ENCODE measurements around the gene MYO9A. TPM values are rescaled to one million over a fixed set of nuclear protein-coding genes. Genes with fewer than 3 reads are reported as not detected.

Gene MYO9A, protein sequence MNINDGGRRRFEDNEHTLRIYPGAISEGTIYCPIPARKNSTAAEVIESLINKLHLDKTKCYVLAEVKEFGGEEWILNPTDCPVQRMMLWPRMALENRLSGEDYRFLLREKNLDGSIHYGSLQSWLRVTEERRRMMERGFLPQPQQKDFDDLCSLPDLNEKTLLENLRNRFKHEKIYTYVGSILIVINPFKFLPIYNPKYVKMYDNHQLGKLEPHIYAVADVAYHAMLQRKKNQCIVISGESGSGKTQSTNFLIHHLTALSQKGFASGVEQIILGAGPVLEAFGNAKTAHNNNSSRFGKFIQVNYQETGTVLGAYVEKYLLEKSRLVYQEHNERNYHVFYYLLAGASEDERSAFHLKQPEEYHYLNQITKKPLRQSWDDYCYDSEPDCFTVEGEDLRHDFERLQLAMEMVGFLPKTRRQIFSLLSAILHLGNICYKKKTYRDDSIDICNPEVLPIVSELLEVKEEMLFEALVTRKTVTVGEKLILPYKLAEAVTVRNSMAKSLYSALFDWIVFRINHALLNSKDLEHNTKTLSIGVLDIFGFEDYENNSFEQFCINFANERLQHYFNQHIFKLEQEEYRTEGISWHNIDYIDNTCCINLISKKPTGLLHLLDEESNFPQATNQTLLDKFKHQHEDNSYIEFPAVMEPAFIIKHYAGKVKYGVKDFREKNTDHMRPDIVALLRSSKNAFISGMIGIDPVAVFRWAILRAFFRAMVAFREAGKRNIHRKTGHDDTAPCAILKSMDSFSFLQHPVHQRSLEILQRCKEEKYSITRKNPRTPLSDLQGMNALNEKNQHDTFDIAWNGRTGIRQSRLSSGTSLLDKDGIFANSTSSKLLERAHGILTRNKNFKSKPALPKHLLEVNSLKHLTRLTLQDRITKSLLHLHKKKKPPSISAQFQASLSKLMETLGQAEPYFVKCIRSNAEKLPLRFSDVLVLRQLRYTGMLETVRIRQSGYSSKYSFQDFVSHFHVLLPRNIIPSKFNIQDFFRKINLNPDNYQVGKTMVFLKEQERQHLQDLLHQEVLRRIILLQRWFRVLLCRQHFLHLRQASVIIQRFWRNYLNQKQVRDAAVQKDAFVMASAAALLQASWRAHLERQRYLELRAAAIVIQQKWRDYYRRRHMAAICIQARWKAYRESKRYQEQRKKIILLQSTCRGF (N-terminal part only)
- 10 to 100 TPM; 22.3 to 42.1 (median 31.6) TPM for total RNA-seq

GRCh38 chr15:72118017-72118978 lies at the start of gene MYO9A, which contains the start of gene SENP8:
MYO9A (minus strand) TSS chr15:72118150; CDS start chr15:72046563, 71,587 bp downstream.
SENP8 (plus strand) TSS chr15:72118403; CDS start chr15:72139624, 21,221 bp downstream.
- WGBS, 10 experiments: 0 to 8% (median 0%) methylated on average over 1 to 7 of the region's 69 CpGs
- peaks cover 8 to 12% of the 10 kb centered on the region in 2 donors for H3K4me1 ChIP-seq (replicated peaks in 1 of 2)
- H3K4me3 ChIP-seq: peak within 1 kb of the TSS; percentile 51 to 94 (median 85)
- ATAC-seq (replicated peaks in 6 of 8): peak; percentile 54 to 80 (median 71)
- in situ Hi-C loops (cut with MboI; ENCODE audit: low pct_unique_long_range_greater_than_20kb in 2 of 9, low sequenced_read_pairs in 9 of 9, unreplicated experiment in 9 of 9): no loop called here
- peak within 1 kb of the TSS; percentile 94 to 98 for H3K27ac ChIP-seq

GRCh38 chr15:72167445-72167844 lies 49.5 kb upstream of the MYO9A start:
- ATAC-seq (replicated peaks in 6 of 8): no peak
- in situ Hi-C loops (cut with MboI; ENCODE audit: low pct_unique_long_range_greater_than_20kb in 2 of 9, low sequenced_read_pairs in 9 of 9, unreplicated experiment in 9 of 9): loop anchor here in 4 of 9 experiments (25.0 kb wide), 5 partner anchors 330 to 705 kb away; partner anchors contain the start of gene NR2E3 (in 1 of the 4)
- Histone ChIP-seq H3K27ac (no peak overlapping the region), H3K4me3 (no peak overlapping the region), H3K4me1 (replicated peaks in 1 of 2) (no peaks in the 10 kb centered on the region)
- WGBS, 10 experiments: 71 to 100% (median 80%) methylated on average over 1 to 5 of the region's 6 CpGs; no CpG with 5 or more reads in 4 of the 10 experiments

DNA sequence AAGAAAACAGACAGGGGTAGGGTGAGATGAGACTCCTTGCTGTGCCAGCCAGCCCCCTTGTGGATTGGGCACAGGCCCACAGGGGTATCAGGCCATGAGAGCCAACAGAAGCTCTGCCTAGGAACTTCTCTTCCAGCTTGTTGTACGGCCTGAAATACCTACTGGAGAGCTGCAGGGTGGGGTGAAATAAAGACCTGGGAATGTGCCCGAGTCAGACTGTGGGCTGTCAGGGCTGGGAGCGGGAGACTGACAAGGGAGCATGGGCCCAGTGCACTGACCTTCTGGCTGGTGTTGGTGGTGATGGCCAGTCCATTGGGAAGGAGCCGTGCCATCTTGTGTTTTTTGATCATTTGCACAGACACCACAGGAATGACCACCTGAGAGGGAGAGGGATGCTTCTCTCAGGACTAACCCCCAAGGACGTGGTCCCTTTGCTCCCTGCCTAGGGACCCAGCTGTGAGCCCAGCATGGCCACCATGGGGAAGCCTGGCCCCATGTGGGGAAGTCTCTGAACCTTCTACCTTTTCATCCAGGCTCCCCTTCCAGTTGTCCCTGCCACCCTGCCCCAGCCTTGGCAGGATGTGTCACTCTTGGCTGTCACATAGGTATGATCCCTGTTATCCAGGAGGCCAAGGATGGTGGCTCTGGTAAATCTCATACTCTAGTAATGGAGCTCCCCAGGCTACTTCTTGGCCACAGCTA lies 48.9 kb upstream of the MYO9A start:
- in situ Hi-C loops (cut with MboI; ENCODE audit: low pct_unique_long_range_greater_than_20kb in 2 of 9, low sequenced_read_pairs in 9 of 9, unreplicated experiment in 9 of 9): loop anchor here in 4 of 9 experiments (25.0 kb wide), 5 partner anchors 330 to 705 kb away; partner anchors contain the start of gene NR2E3 (in 1 of the 4)
- WGBS, 10 experiments: 40 to 93% (median 63%) methylated on average over 1 to 2 of the region's 5 CpGs; no CpG with 5 or more reads in 5 of the 10 experiments
- no peak overlapping the region for H3K27ac ChIP-seq
- ATAC-seq (replicated peaks in 6 of 8): no peak
- no peak overlapping the region for H3K4me3 ChIP-seq
- H3K4me1 ChIP-seq (replicated peaks in 1 of 2): no peaks in the 10 kb centered on the region

GRCh38 chr15:72163719-72164118 lies 45.8 kb upstream of the MYO9A start:
- ATAC-seq (replicated peaks in 6 of 8): peak in 3 of 8 experiments; percentile 19 to 47 (median 29)
- in situ Hi-C loops (cut with MboI; ENCODE audit: low pct_unique_long_range_greater_than_20kb in 2 of 9, low sequenced_read_pairs in 9 of 9, unreplicated experiment in 9 of 9): loop anchor here in 4 of 9 experiments (25.0 kb wide), 5 partner anchors 326 to 701 kb away; partner anchors contain the start of gene NR2E3 (in 1 of the 4)
- WGBS, 10 experiments: 0 to 100% (median 40%) methylated on average over 1 to 3 of the region's 4 CpGs; no CpG with 5 or more reads in 5 of the 10 experiments
- Histone ChIP-seq H3K27ac (no peak overlapping the region), H3K4me1 (replicated peaks in 1 of 2) (no peaks in the 10 kb centered on the region), H3K4me3 (no peak overlapping the region)

- WGBS, 10 experiments: 17 to 100% (median 94%) methylated on average over 1 to 5 of the region's 5 CpGs; no CpG with 5 or more reads in 5 of the 10 experiments
Observed at GRCh38 chr15:72162569-72162968, 44.6 kb upstream of the MYO9A start.

DNA sequence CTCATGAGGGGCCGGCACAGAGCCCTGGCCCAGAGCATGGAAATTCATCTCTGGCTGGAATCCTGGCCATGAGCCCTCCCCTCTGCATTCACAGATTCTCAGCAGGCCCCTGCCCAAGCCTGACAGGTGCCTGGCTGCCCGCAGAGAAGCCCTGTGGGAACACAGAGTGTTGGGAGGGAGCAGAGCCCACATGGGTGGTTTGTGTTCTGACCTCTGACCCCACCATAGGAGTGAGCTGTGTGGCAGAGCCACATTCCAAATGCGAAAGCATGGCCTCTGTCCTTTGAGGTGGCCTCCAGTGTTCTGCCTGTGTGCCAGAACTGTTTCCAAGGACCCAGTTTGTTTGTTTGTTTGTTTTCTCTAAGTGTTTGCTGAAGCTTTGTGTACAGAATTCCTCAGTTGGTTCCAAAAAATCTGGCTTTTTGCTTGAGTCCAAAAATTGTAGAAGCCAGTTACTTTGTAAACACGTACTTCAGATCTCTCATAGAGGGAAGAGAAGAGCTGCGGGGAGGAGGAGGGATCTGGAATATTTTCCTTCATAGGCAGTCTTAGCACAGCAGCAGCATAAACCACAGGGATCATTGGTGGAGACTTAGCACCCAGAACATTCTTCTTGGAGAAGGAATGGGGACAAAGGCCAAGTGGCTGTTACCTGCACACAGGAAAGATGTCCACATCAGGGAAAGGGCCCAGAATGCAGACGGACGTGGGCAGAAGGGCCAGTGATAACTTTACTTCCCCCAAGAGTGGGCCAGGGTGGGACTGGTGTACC lies 43.6 kb upstream of the MYO9A start:
- 20 to 100% (median 84%) methylated on average over 1 to 4 of the region's 7 CpGs for WGBS, 10 experiments
- no peak for ATAC-seq (replicated peaks in 6 of 8)
- Histone ChIP-seq H3K4me1 (replicated peaks in 1 of 2) (no peaks in the 10 kb centered on the region), H3K4me3 (no peak overlapping the region), H3K27ac (no peak overlapping the region)
- in situ Hi-C loops (cut with MboI; ENCODE audit: low pct_unique_long_range_greater_than_20kb in 2 of 9, low sequenced_read_pairs in 9 of 9, unreplicated experiment in 9 of 9): loop anchor here in 4 of 9 experiments (25.0 kb wide), 5 partner anchors 324 to 699 kb away; partner anchors contain the start of gene NR2E3 (in 1 of the 4)

More at GRCh38 chr15:72162569-72162968, 44.6 kb upstream of the MYO9A start:
- in situ Hi-C loops (cut with MboI; ENCODE audit: low pct_unique_long_range_greater_than_20kb in 2 of 9, low sequenced_read_pairs in 9 of 9, unreplicated experiment in 9 of 9): loop anchor here in 4 of 9 experiments (25.0 kb wide), 5 partner anchors 325 to 700 kb away; partner anchors contain the start of gene NR2E3 (in 1 of the 4)
- no peaks in the 10 kb centered on the region for H3K4me1 ChIP-seq (replicated peaks in 1 of 2)
- no peak overlapping the region for H3K27ac ChIP-seq
- ATAC-seq (replicated peaks in 6 of 8): no peak
- no peak overlapping the region for H3K4me3 ChIP-seq

DNA sequence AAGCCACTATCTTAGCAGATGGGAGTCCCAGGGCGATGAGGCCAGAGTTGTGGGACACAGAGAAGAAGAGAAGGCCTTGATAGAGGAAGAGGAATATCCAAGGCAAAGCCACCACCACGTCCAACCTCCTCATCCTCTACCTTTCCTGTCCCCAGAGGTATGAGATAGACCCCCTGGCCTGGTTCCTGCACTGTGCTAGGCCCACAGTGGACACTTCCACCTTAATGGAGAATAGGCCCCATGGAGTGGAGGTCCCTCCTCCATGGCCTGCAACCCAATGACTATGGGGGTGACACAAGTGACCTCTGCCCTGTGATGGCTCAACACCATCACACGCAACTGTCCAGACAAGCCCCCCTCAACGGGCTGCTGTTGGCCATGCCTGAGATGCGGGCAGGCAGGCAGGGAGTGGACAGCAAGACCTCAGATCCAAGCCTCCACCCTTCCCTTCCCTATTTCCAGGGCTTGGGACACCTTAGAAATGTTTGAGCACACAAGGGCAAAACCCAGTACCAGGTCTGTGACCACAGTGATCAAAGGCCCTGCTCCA lies 42.8 kb upstream of the MYO9A start:
- Histone ChIP-seq H3K4me1 (replicated peaks in 1 of 2) (peaks cover 0 to 1% of the 10 kb centered on the region in 2 donors), H3K4me3 (no peak overlapping the region), H3K27ac (no peak overlapping the region)
- ATAC-seq (replicated peaks in 6 of 8): no peak
- in situ Hi-C loops (cut with MboI; ENCODE audit: low pct_unique_long_range_greater_than_20kb in 2 of 9, low sequenced_read_pairs in 9 of 9, unreplicated experiment in 9 of 9): loop anchor here in 4 of 9 experiments (25.0 kb wide), 5 partner anchors 323 to 698 kb away; partner anchors contain the start of gene NR2E3 (in 1 of the 4)
- 60 to 100% (median 79%) methylated on average over 1 to 2 of the region's 5 CpGs; no CpG with 5 or more reads in 3 of the 10 experiments for WGBS, 10 experiments

- H3K4me3 ChIP-seq: no peak overlapping the region
- peaks cover 0 to 6% of the 10 kb centered on the region in 2 donors for H3K4me1 ChIP-seq (replicated peaks in 1 of 2)
- in situ Hi-C loops (cut with MboI; ENCODE audit: low pct_unique_long_range_greater_than_20kb in 2 of 9, low sequenced_read_pairs in 9 of 9, unreplicated experiment in 9 of 9): loop anchor here in 4 of 9 experiments (25.0 kb wide), 5 partner anchors 320 to 695 kb away; partner anchors contain the start of gene NR2E3 (in 1 of the 4)
- no peak for ATAC-seq (replicated peaks in 6 of 8)
- 43 to 100% (median 83%) methylated on average over 1 to 2 of the region's 2 CpGs for WGBS, 10 experiments
- H3K27ac ChIP-seq: no peak overlapping the region
Observed at GRCh38 chr15:72156928-72157327, 39.0 kb upstream of the MYO9A start.

DNA sequence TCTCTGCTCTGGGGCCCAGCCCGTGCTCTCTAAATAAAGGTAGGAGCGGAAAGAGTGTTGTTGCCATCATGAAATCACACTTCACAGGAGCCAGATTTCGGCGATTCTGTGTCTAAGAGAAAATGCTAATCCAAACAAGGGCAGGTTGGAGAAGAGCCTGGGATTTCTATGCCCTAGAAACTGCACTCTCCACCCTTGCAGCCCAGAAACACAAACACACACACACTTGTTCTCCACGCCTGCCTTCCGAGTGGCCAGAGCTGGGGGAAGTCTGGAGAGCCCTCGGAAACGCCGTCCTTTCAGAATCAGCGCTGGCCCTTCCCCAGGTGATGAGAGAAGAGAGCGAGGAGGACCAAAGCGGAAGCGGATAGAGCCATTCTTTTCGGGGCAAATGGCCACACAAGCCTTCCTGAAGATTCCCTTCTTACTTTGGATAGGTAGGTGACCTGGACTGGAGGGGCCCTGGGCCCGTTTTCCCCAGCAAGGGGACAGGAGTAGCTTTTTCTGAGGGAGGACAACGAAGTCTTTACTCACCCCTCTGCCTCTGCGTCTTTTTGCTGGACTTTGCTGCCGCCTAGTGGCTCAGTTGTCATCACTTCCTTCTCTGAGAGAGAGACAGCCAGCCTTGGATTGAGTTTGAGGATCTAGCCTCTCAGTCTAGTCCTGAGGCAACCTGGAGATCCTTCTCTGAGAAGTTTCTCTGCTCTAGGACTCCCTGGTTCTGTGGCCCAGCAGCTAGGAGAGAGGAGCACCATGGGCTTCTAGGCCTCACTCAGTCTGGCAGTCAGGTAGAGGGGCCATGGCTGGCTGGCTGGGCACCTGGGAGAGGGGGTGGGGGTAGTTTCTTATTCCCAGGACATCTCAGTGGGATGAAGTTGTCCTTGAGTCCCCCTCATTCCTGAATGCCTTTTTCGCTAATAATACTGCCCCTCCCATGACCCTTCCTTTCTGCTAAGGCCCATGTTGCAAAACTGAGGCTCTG lies 38.0 kb upstream of the MYO9A start:
- H3K4me3 ChIP-seq: peak overlapping the region in 2 of 5 donors; percentile 9 to 20
- H3K27ac ChIP-seq: no peak overlapping the region
- in situ Hi-C loops (cut with MboI; ENCODE audit: low pct_unique_long_range_greater_than_20kb in 2 of 9, low sequenced_read_pairs in 9 of 9, unreplicated experiment in 9 of 9): loop anchor here in 4 of 9 experiments (25.0 kb wide), 5 partner anchors 319 to 694 kb away; partner anchors contain the start of gene NR2E3 (in 1 of the 4)
- WGBS, 10 experiments: 0 to 51% (median 37%) methylated on average over 1 to 12 of the region's 19 CpGs
- H3K4me1 ChIP-seq (replicated peaks in 1 of 2): peaks cover 0 to 6% of the 10 kb centered on the region in 2 donors
- peak; percentile 88 to 97 (median 96) for ATAC-seq (replicated peaks in 6 of 8)
